Right ventricle myocardium superior (tissue), 1 donor: ENCODE results near the gene PHYKPL. TPM values are rescaled to one million over a fixed set of nuclear protein-coding genes. Genes with fewer than 3 reads are reported as not detected.
"Not testable (repeated sequence)": the region's sequence is repeated elsewhere in the genome, so short reads cannot be mapped to it uniquely, and the experiment has no call there.

ENCODE experiments used
- ATAC-seq: fragments of 200-7000 bp; cut with Tn5 transposase; one replicate; pipeline ENCODE4 v1.9.1; 2020; ENCODE audit warnings: mild to moderate bottlenecking; ENCODE audit not compliant: poor library complexity
- DNase-seq: peaks from one replicate; pipeline ENCODE4 v3.0.0-alpha.2; 2020
- intact Hi-C: fragments of 100-400 bp; cut with DNase I; formaldehyde crosslinking; loops from one replicate; pipeline ENCODE4 v1.11.2; 2022
- total RNA-seq: library from RNA; stranded (reverse); fragmentation: NEBNext Ultra II Directional; extraction: Animal tissue kit (Norgen Biotek cat#: 25700); gene quantifications from one replicate; pipeline ENCODE4 v1.2.1, GENCODE V29; 2021
- donor health status: DM: no; HTN: yes; CAD: no; lungs with severe emphysema.

The PHYKPL gene
- total RNA-seq, 1 donor from 2014 or later, result 34.4 TPM

DNA sequence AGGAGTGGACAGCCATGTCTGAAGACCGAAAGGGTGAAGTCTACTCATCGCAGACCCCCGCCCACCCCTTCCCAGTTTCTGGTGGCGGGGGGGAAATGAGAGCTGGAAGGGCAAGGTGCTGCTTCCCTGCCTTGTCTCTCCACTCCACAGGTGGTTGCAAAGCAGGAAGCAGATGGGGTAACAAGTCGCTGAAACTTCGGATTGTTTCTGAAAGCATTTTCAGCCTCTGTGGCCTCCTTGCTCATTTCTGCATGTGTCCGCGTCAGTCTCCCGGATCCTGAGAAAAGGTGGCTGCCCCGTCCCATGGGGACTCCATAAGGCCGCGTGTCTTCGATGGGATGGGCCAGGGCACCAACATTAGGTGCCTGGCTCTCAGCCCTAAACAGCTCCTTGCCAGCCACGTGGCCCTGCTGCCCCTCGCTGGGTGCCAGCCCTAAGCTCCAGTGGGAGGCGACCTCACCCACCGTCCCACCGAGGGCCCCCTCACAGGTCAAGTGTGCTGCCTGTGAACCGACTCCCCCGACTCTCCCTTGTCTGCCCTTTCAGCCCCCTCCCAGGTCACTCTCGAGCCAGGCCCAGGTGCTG is 971 bp downstream of the PHYKPL start:
- DNase-seq, result peak; percentile 21
- ATAC-seq, result no peak
- intact Hi-C loops, result no loop called here

DNA sequence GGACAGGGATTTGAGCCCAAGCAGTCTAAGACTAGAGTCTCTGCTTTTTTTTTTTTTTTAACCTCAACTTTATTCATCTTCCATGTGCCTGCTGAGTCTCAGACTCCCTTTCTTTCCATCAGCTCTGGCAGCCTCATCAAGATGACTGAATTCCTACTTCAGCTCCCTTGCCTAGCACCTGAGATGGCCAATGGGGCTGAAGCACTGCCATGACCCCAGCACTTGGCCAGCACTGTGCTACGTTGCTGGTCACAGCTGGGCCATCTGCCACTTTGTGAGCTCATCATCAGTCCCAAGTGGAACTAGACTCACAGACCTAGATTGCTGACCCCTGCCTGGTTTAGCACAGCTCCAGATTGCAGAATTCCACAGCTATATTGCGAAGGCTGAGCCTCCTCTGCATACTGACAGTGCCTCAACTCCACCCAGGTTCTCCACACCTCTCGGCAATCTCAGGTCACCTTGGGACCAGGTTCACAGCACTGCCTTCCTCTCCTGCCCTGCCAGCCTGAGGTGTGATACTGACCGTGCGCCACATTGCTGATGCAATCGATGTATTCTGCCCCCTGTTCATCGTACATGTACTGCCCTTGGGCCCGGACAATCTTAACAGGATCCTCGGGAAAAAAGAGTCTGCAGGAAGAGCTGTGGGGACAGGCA is 1.6 kb downstream of the PHYKPL start:
- intact Hi-C loops, result no loop called here
- ATAC-seq (peak; percentile 1), DNase-seq (peak; percentile 70)

DNA sequence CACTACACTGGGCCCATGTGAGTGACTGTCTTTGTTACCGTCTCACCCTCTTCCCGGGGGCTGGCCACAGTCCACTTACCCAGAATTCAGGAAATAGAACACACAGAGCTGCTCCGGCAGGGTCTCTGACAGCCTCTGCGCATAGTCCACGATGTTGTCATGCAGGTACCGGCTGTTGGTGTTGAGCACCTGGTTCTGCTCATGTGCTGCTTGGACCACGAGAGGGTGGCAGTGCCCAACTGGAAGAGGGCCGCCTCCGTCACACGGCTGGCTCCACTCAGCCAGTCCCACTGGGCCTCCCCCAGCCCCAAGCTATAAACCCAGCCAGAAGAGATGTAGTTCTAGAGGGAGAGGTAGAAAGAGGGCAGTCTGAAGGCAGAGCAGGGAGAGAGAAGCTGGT is 2.7 kb downstream of the PHYKPL start:
- DNase-seq (no peak), ATAC-seq (no peak)
- intact Hi-C loops, result no loop called here

DNA sequence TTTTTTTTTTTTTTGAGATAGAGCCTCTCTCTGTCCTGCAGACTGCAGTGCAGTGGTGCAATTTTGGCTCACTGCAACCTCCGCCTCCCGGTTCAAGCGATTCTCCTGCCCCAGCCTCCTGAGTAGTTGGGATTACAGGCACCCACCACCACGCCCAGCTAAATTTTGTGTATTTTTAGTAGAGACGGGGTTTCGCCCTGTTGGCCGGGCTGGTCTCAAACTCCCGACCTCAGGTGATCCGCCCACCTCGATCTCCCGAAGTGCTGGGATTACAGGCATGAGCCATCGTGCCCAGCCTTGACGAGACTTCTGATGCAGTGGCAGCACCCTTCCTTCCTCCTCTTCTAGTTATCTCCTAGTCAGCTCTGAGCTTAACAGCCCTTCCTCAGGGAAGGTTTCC is 3.5 kb downstream of the PHYKPL start:
- DNase-seq, ATAC-seq, intact Hi-C loops: not testable (repeated sequence)

DNA sequence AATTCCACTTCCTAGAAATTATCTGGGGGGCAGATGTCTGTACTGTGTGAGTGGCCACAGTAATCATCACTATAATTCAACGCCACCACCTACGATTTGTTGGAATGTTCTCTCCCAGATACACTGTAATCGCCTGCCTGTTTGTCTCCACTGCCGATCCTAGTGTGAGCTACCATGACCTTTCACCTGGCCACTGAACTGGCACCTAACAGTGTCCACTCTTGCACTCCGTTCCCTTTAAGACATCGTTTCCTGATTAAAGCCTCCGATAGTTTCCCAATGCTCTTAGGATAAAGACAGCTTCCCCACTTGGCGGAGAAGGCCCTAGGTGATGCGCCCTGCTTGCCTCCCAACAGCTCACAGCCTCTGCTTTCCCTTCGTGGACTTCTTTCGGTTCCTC is 4.0 kb downstream of the PHYKPL start:
- intact Hi-C loops, result no loop called here
- ATAC-seq, result no peak
- no peak for DNase-seq

DNA sequence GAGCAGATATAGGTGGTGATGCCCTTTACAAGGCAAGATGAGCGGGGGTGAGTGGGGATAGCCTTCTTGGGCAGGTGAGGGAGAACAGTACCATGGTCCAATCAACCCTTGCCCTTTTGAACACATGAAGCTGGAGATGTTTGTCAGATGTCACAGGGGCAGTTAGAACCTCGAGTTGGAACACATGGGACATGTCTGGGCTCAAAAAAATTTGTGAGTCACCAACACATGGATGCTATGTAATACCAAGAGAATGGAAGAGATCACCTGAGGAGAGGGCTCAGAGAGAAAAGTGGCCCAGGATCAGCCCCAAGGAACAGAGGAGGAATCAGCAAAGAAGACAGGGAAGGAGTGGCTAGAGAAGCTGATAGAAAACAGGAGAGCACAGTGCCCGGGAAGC is 4.7 kb downstream of the PHYKPL start:
- intact Hi-C loops, result no loop called here
- ATAC-seq, result no peak
- no peak for DNase-seq

DNA sequence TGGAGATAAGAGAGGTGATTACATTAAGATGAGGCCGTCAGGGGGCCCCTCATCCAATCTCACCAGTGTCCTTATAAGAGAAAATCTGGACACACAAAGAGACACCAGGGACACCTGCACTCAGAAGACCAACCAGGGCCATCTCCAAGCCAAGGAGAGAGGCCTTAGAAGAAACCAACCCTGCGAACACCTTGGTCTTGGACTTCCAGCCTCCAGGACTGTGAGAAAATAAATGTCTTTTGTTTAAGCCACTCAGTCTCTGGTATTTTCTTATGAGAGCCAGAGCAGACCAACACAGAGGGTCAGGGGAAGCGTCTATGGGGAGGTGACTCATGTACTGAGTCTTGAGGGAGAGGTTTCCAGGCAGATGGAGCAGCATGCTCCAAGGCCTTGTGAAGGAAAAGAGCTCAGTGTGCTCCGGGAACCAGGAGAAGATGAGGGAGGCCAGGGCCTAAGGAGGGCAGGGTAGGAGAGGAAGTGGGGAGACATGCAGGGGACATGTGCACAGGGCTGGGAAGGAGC is 5.4 kb downstream of the PHYKPL start:
- intact Hi-C loops, result no loop called here
- ATAC-seq, result no peak
- no peak for DNase-seq

DNA sequence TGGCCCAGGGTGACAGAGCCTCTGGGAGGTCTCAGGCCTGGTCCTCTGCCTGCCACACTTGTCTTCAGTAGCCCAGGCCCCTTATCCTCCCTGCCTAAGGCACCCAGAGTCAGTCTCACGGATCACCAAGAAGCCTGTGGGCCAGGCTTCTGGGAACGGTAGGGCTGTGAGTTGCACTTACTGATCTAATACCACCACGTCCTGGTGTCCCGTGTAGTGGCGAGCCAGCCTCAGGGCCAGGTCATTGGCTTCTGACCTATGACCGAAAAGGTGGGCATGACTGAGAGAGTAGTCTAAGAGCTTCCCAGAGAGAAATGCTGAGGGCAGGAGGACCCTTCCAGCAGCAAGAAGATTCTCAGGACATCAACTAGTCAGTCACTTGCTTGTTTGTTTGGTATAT is 7.4 kb downstream of the PHYKPL start:
- no peak for ATAC-seq
- intact Hi-C loops, result no loop called here
- DNase-seq, result no peak

DNA sequence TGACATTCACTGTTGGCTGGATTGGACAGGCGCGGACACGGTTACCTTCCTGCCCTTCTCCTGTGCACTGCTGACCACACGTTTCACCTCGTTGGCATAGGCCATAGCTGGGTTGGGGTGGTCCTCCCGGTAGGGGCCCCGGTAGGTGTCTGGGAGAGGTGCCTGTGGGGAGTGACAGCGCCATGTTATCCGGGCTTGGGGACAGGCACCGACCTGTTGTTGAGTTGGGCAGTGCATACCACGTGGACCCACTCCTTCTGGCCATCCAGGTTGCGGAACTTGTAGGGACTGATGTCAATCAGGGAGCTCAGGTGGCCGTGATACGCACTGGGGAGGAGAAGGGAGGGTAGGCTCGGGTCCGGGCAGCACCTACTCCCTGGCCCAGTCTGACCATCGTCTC is 8.2 kb downstream of the PHYKPL start:
- no peak for DNase-seq
- intact Hi-C loops, result no loop called here
- ATAC-seq, result no peak

DNA sequence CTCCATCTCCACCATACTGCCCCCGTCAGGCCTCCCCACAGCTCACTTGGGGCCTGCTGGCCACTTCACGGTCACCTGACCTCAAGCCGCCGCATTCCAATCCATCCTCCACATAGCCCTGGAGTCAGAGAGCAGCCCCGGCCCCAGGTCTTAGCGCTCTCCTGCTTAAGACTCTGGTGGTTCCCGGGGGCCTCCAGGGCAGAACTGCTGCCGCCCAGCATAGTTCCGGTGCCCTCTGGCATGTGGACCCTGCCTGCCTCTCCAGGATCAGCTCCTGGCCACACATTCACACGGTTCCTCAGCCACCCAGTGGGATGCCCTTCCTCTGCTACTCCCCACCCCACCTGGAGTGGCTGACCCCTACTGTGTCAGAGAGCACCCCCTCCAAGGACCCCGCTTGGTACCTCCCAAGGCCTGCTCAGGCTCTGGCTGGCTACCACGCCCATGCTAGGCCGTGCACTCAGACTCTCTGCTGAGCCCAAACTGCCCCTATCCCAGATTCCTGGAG is 8.7 kb downstream of the PHYKPL start:
- intact Hi-C loops, result no loop called here
- DNase-seq (no peak), ATAC-seq (peak; percentile 12)

DNA sequence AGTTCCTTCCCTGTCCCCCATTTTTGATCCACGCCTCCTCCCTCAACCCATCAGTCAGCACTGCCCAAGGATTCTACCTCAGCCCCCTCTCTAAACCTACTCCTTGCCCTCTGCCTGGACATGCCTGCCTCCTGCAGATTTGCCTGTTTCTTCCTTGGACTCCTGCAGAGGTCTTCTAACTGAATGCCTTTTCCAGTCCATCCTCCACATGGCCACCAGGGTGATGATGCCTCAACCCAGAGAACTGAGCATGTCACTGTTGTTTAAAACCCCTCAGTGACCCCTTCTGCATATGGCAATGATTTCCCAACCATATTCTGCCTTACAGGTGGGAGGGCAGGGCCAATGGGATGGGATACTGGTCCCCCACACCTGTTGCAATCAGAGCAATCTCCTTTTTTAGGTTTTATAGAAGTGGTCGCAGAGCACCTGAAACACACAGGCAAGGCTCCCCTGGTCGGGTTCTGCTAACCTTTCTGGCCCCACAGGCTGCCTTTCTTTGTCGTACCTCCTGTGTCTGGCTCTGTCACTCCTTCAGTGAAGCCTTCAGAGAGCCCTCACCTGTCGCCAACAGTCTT is 9.3 kb downstream of the PHYKPL start:
- DNase-seq (no peak), ATAC-seq (no peak)
- intact Hi-C loops, result no loop called here

DNA sequence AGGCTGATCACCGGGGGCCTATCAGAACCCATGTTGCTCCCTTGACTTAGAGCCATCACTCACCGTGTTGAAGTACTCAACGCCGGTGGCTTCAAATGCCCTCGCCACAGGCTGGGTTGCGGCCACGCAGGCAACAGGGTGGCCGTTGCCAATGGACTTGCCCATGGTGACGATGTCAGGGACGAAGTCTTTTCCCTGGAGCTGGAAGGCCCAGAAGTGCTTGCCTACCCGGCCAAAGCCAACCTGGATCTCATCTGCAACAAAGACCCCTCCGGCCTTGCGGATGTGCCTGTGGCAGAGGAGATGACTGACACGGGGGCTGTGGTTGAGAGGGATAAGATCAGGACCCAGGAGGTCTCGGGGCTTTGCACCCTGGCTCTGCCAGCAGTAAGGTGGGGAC is 10.3 kb downstream of the PHYKPL start:
- intact Hi-C loops, result no loop called here
- DNase-seq (no peak), ATAC-seq (no peak)

DNA sequence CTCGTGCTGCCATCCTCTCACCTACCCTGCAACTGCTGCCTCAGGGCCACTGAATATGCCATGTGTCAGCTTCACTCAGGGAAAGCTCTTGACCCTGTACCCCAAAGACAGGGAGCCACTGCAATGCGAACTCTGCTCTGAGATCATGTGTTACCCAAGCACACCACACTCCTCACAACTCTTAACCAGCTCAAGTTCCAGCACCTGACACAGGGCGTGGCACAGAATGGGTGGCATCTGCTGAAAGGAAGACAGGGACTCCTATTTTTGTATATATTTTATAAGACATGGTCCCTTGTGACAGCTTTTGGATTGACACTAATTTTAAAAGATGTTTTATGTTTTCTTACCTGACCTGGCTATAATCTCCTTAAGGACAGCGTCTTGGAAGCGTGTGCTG is 10.7 kb downstream of the PHYKPL start:
- DNase-seq (no peak), ATAC-seq (no peak)
- intact Hi-C loops, result no loop called here

DNA sequence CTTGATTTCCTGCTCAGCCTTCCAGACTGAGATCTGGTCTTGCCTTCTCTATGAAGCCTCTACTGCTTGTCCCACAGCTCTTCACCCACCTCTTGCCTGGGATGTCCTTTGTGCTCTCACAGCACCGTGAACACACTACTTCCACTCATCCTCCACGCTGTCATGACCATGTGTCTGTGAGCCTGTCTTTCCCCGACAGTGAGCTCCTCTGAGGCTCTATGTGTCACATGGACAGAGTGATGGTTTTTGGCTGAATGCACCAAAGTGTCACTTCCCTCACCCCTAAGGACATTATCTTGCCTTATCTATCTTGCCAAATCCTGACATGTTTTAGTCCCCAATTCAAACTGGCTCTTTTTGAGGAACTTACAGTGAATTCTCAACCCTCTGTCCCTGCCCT is 11.3 kb downstream of the PHYKPL start:
- ATAC-seq (no peak), DNase-seq (no peak)
- intact Hi-C loops, result no loop called here

DNA sequence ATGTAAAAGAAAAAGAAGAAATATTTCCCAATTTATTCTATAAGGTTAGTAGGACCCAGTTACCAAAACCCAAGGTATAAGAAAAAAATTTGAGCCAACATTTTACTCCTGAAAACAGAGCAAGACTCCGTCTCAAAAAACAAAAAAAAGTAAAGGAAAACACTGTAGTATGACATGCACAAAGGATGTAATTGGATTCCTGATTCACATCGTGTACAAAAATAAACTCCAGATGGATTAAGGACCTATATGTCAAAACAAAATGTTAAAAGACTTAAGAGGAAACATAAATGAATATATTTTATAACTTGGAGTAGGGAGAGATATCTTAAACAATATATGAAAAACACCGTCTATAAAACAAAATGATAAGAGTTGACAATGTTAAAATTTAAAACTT is 13.8 kb downstream of the PHYKPL start:
- DNase-seq (no peak), ATAC-seq (no peak)
- intact Hi-C loops, result no loop called here

DNA sequence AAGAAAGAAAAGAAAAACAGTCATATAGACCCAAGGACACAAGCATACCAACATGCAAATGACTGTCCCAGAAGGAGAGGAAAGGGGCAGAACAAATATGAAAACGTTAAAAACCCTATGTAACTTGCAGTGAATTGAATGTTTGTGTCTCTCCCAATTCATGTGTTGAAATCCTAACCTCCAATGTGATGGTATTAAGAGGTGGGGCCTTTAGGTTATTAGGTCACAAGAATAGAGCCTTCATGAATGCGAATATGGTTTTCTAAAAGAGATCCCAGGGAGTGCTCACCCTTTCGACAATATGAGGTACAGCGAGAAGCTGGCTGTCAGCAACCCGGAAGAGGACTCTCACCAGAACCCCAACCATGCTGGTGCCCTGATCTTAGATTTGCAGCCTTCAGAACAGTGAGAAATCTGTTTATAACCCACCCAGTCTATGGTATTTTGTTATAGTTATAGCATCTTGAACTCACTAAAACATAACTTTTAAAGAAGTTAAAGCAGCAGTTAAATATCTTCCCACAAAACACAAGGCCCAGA is 14.3 kb downstream of the PHYKPL start:
- ATAC-seq, result no peak
- DNase-seq, result no peak
- intact Hi-C loops, result no loop called here

DNA sequence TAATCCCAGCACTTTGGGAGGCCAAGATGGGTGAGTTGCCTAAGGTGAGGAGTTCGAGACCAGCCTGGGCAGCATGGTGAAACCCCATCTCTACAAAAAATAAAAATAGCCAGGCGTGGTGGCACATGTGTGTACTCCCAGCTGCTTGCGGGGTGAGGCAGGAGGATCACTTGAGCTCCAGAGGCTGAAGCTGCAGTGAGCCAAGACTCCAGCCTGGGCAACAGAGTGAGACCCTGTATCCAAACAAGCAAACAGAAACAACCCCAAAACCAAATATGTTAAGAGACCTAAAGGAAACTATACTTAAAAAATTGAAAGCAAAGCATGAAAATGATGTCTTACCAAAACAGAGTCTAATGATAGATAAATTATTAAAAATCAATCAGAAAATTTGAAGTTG is 15.8 kb downstream of the PHYKPL start:
- no peak for DNase-seq
- intact Hi-C loops, result no loop called here
- no peak for ATAC-seq

DNA sequence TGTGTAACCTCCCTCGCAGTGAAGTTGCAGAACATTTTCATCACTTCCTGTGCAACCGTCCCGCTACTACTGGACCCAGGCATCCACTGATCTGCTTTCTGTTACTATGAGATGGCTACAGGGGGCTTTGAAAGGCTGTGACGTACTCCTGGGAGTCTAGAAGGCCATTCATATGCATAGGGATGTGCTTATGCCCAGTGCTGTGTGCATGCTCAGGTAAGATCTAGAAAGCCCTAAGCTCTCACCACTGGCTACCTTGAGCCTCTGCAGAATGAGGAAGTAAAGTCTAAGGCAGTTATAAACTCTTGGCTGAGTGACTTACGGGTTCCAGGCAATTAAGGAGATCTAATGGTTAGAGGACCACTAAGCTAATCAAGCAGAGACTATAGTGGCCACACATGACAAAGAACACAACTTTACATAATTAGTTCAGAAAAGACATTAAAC is 16.5 kb downstream of the PHYKPL start:
- DNase-seq (no peak), ATAC-seq (no peak)
- intact Hi-C loops, result no loop called here

DNA sequence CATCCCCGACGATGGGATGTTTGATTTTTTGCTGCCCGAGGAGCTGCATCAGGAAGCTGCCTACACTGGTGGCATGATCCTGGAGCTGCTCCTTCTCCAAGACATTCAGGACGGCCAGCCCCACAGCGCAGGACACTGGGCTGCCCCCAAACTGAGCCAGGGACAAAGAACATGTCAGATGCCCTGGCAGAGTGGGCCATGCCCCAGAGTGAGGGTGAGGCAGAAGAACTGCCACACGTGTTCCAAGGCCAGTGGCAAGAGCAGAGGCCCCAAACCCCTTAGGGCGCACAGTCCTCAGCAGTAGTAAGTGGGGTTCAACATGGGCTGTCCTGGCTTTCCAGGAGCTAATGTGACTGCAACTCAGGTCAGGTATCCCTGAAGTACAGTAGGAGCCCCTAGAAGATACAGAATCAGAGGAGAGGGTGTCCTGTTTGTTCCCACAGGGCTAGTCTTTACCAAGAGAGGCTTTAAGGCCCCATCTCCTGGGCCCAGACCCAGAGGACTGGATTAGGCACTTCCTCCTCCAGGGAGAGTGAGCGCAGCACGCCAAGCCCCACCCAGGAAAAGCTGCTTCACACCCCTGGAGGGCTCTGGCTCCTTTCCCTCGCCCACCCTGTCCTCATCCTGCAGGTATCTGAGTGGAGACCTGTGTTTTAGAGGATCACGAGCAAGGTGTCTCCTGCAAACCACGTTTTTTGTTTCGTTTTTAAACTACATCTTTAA is 17.2 kb downstream of the PHYKPL start:
- intact Hi-C loops, result no loop called here
- no peak for DNase-seq
- ATAC-seq, result no peak
